ENCODE results near the gene ZNF611. TPM values are rescaled to one million over a fixed set of nuclear protein-coding genes. Genes with fewer than 3 reads are reported as not detected.
"Not testable (repeated sequence)": the region's sequence is repeated elsewhere in the genome, so short reads cannot be mapped to it uniquely, and the experiment has no call there.

Gene ZNF611
- total RNA-seq, 1 donor from 2014 or later, result 24.4 TPM

DNA sequence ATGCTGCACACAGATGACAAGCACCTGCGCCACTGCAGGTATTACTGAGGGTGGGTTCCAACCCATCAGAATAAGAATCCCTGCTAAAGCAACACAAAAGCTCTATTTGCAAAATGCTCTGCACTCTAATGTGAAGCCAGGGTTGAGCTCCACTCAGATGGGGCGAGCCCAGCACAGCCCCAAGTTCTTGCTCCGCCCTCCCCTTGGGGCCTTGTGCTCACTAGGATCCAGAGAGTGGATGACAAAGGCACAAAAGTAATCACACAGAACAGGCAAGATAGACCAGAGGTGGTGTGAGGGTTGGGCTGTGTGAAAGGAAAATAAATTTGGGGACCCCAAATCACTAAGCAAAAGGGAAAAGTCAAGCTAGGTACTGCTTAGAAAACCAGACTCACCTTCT is 8.2 kb upstream of the ZNF611 start:
- ATAC-seq (no peak), DNase-seq (no peak)
- TF ChIP-seq, protein P1, sequence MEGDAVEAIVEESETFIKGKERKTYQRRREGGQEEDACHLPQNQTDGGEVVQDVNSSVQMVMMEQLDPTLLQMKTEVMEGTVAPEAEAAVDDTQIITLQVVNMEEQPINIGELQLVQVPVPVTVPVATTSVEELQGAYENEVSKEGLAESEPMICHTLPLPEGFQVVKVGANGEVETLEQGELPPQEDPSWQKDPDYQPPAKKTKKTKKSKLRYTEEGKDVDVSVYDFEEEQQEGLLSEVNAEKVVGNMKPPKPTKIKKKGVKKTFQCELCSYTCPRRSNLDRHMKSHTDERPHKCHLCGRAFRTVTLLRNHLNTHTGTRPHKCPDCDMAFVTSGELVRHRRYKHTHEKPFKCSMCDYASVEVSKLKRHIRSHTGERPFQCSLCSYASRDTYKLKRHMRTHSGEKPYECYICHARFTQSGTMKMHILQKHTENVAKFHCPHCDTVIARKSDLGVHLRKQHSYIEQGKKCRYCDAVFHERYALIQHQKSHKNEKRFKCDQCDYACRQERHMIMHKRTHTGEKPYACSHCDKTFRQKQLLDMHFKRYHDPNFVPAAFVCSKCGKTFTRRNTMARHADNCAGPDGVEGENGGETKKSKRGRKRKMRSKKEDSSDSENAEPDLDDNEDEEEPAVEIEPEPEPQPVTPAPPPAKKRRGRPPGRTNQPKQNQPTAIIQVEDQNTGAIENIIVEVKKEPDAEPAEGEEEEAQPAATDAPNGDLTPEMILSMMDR (IDR thresholded peaks at IDR 0.05), result no peak
- intact Hi-C loops (cut with DNase I), result no loop called here
- Histone ChIP-seq H3K27ac (no peak overlapping the region), H3K27me3 (ENCODE audit: low read depth) (no peaks in the 10 kb centered on the region), H3K9me3 (no peaks in the 10 kb centered on the region), H3K4me3 (no peak overlapping the region), H3K4me1 (no peaks in the 10 kb centered on the region), H3K36me3 (no peaks in the 10 kb centered on the region)

DNA sequence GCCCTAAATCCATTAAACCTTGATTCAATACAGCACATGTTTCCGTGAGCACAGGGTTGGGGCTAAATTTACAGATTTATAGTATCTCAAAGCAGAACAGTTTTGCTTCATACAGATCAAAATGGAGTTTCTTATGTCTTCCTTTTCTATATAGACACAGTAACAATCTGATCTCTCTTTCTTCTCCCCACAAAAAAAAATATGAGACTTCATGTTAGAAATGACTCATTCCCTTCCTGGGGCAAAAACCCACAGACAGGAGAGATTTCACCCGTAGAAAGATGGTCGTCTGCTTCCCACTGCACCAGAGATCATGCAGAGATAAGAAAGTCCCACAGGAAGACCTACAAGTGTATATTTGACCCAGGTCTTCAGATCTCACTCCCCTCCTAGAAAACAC is 7.7 kb upstream of the ZNF611 start:
- ATAC-seq (no peak), DNase-seq (no peak)
- Histone ChIP-seq H3K4me3 (no peak overlapping the region), H3K27ac (no peak overlapping the region), H3K4me1 (no peaks in the 10 kb centered on the region), H3K9me3 (no peaks in the 10 kb centered on the region), H3K27me3 (ENCODE audit: low read depth) (no peaks in the 10 kb centered on the region), H3K36me3 (no peaks in the 10 kb centered on the region)
- intact Hi-C loops (cut with DNase I), result no loop called here
- TF ChIP-seq, protein P1 (IDR thresholded peaks at IDR 0.05), result no peak

- no peaks in the 10 kb centered on the region for H3K27me3 ChIP-seq (ENCODE audit: low read depth)
- DNase-seq, result no peak
- H3K4me3 ChIP-seq, result no peak overlapping the region
- intact Hi-C loops (cut with DNase I), result no loop called here
- no peaks in the 10 kb centered on the region for H3K4me1 ChIP-seq
- no peak overlapping the region for H3K27ac ChIP-seq
- no peaks in the 10 kb centered on the region for H3K36me3 ChIP-seq
- TF ChIP-seq, protein P1 (IDR thresholded peaks at IDR 0.05), result no peak
- no peaks in the 10 kb centered on the region for H3K9me3 ChIP-seq
- ATAC-seq, result no peak
These were observed 7.2 kb upstream of the ZNF611 start for GRCh38 chr19:52741951-52742485.

DNA sequence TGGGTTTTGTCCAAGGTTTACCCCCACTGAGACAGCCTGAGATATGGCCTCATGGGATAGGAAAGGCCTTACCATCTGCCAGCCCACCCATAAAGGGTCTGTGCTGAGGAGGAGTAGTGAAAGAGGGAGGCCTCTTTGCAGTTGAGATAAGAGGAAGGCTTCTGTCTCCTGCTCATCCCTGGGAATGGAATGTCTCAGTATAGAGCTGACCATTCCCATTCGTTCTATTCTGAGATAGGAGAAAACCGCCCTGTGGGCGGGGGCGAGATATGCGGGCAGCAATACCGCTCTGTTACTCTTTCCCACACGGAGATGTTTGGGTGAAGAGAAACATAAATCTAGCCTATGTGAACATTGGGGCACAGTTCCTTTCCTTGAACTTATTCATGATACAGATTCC is 6.5 kb upstream of the ZNF611 start:
- H3K4me3 ChIP-seq; H3K4me1 ChIP-seq; intact Hi-C loops (cut with DNase I); DNase-seq; H3K36me3 ChIP-seq; H3K9me3 ChIP-seq; ATAC-seq; H3K27ac ChIP-seq; H3K27me3 ChIP-seq (ENCODE audit: low read depth): not testable (repeated sequence)

DNA sequence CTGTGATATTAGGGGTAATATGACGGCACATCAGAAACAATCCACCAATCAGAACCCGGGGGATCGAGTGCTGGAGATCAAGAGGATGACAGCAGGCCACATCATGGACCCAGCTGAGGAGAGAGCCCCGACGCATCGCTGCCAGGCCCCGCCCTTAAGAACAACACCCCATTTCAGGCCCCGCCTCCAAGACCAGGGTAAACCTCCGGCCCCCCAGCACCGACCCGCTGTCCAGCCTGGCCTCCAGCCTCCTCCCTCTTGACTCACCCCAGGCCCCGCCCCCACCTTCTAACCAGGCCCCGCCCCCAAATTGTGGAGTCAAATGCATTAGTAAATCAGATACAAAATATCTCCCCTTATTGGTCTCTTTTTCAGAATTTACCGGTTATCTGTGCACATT is 4.7 kb upstream of the ZNF611 start:
- Histone ChIP-seq H3K9me3 (no peaks in the 10 kb centered on the region), H3K4me1 (no peaks in the 10 kb centered on the region), H3K27me3 (ENCODE audit: low read depth) (no peaks in the 10 kb centered on the region), H3K36me3 (no peaks in the 10 kb centered on the region), H3K27ac (no peak overlapping the region), H3K4me3 (no peak overlapping the region)
- DNase-seq, result no peak
- TF ChIP-seq, protein P1 (IDR thresholded peaks at IDR 0.05), result no peak
- no peak for ATAC-seq
- intact Hi-C loops (cut with DNase I), result no loop called here

GRCh38 chr19:52735734-52736133 is 890 bp upstream of the ZNF611 start:
- intact Hi-C loops (cut with DNase I), result no loop called here
- TF ChIP-seq, protein P1 (IDR thresholded peaks at IDR 0.05), result no peak
- ATAC-seq, result peak; percentile 65 to 85

More at GRCh38 chr19:52735734-52736133, 890 bp upstream of the ZNF611 start:
- H3K4me1 ChIP-seq, result no peaks in the 10 kb centered on the region
- H3K4me3 ChIP-seq, result peak overlapping the region; percentile 85
- peak overlapping the region; percentile 95 for H3K27ac ChIP-seq
- H3K9me3 ChIP-seq, result no peaks in the 10 kb centered on the region
- no peaks in the 10 kb centered on the region for H3K36me3 ChIP-seq
- peak; percentile 83 for DNase-seq
- no peaks in the 10 kb centered on the region for H3K27me3 ChIP-seq (ENCODE audit: low read depth)

All from lower lobe of right lung (tissue), 2 donors.